Chondrocyte (in vitro differentiated cells): ENCODE measurements around the gene NIT1. TPM values are rescaled to one million over a fixed set of nuclear protein-coding genes. Genes with fewer than 3 reads are reported as not detected.

Source experiments
- DNase-seq: peaks from one replicate; pipeline ENCODE4 v3.0.0; 2021; ENCODE audit warnings: mixed read lengths, low spot score
- H3K27ac Mint-ChIP-seq: one replicate; pipeline ENCODE4 v1.8.0; 2021; ENCODE audit warnings: mild to moderate bottlenecking, moderate library complexity, mixed read lengths; ENCODE audit not compliant: unreplicated experiment
- H3K27me3 Mint-ChIP-seq: 2 replicates; pipeline ENCODE4 v1.8.0; 2021; ENCODE audit warnings: low read depth, mixed read lengths
- H3K36me3 Mint-ChIP-seq: 2 replicates; pipeline ENCODE4 v1.8.0; 2021; ENCODE audit warnings: low read depth, mixed read lengths
- H3K4me1 Mint-ChIP-seq: 2 replicates; pipeline ENCODE4 v1.8.0; 2021; ENCODE audit warnings: low read depth, mild to moderate bottlenecking, mixed read lengths
- H3K4me3 Mint-ChIP-seq: one replicate; pipeline ENCODE4 v1.8.0; 2021; ENCODE audit warnings: mild to moderate bottlenecking, moderate library complexity, mixed read lengths; ENCODE audit not compliant: unreplicated experiment
- H3K9me3 Mint-ChIP-seq: 2 replicates; pipeline ENCODE4 v1.8.0; 2021; ENCODE audit warnings: low read depth, mixed read lengths
- CTCF ChIP-seq: fragments of 200-600 bp; sonication (generic); IDR thresholded peaks from 2 replicates; pipeline ENCODE4 v1.5.0; 2021; ENCODE audit warnings: antibody characterized with exemption, mild to moderate bottlenecking, moderate library complexity
- total RNA-seq: library from RNA; stranded (reverse); gene quantifications from 3 replicates; pipeline ENCODE4 v1.2.1, GENCODE V29; 2021

Gene NIT1
- total RNA-seq, 1 donor from 2014 or later = 27.6 TPM

DNA sequence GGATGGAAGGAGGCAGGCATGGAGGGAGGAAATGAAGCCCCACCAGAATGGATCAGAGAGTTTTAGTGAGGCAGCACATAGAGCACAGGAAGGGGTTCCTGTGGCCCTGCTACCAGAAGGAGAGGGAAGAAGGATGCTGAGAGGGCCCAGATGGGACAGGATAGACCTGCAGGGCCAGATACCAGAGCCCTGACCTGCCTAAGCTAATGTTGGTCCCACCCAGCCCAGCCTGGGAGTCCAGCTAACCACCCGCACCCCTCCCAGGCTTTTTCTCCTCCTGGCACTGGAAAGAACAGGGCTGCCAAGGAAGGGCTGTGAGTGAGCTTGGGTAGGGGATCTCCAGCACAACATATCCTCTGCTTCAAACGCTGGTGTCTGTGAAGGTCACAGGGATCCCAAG is 35.4 kb upstream of the NIT1 start:
- H3K4me1 Mint-ChIP-seq = peaks cover 38% of the 10 kb centered on the region
- no peak overlapping the region for H3K27ac Mint-ChIP-seq
- no peaks in the 10 kb centered on the region for H3K9me3 Mint-ChIP-seq
- no peaks in the 10 kb centered on the region for H3K27me3 Mint-ChIP-seq
- no peak for TF ChIP-seq CTCF
- no peak overlapping the region for H3K4me3 Mint-ChIP-seq
- DNase-seq = no peak
- no peaks in the 10 kb centered on the region for H3K36me3 Mint-ChIP-seq

DNA sequence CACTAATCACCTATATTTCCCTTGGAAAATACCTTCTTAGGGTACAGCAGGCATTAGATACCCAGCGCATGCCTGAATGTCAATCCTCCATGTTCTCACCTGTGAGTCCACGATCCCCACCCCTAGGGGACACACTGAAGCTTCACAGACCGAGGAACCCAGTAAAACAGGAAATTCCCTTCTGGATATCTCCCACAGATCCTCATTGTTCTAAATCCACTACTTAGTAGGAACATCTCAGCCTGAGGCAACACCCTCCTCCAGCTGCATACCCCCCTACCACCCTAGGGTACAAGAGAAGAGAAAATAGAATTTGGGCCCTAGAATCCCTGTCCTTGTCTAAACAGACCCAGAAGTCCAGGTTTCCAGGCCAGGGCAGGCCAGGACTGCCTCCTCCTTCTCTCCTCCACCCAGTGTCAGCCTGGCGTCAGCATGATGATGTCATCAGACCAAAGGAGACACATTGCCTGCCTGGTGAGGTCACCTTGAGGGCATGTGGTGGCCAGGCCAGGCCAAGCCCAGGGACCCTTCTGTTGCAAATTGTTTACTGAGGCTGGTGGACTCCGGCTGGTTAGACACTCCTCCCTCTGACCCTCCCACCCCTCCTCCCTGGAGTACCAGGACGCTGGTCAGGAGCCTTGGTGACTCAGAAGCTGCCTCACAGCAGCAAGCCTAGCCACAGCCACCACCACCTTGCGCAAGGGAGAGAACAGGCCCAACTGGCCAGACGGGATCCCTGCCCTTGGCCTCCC is 34.7 kb upstream of the NIT1 start:
- no peak for TF ChIP-seq CTCF
- DNase-seq = no peak
- peaks cover 38% of the 10 kb centered on the region for H3K4me1 Mint-ChIP-seq
- H3K4me3 Mint-ChIP-seq = no peak overlapping the region
- no peaks in the 10 kb centered on the region for H3K9me3 Mint-ChIP-seq
- no peaks in the 10 kb centered on the region for H3K36me3 Mint-ChIP-seq
- H3K27me3 Mint-ChIP-seq = no peaks in the 10 kb centered on the region
- peak overlapping the region; percentile 58 for H3K27ac Mint-ChIP-seq

GRCh38 chr1:161083748-161084596 is 33.9 kb upstream of the NIT1 start:
- Mint-ChIP-seq H3K9me3 (no peaks in the 10 kb centered on the region), H3K36me3 (no peaks in the 10 kb centered on the region), H3K27me3 (no peaks in the 10 kb centered on the region), H3K4me3 (no peak overlapping the region), H3K4me1 (peaks cover 38% of the 10 kb centered on the region), H3K27ac (peak overlapping the region; percentile 58)
- DNase-seq = peak; percentile 1
- TF ChIP-seq CTCF = no peak

GRCh38 chr1:161084597-161084988 is 33.3 kb upstream of the NIT1 start:
- peak; percentile 39 for DNase-seq
- Mint-ChIP-seq H3K4me1 (peaks cover 38% of the 10 kb centered on the region), H3K9me3 (no peaks in the 10 kb centered on the region), H3K27me3 (no peaks in the 10 kb centered on the region), H3K4me3 (no peak overlapping the region), H3K27ac (no peak overlapping the region), H3K36me3 (no peaks in the 10 kb centered on the region)
- TF ChIP-seq CTCF = no peak

GRCh38 chr1:161085165-161085564 is 32.7 kb upstream of the NIT1 start:
- H3K4me1 Mint-ChIP-seq = peaks cover 36% of the 10 kb centered on the region
- TF ChIP-seq CTCF = no peak
- H3K9me3 Mint-ChIP-seq = no peaks in the 10 kb centered on the region
- no peaks in the 10 kb centered on the region for H3K27me3 Mint-ChIP-seq
- no peak overlapping the region for H3K4me3 Mint-ChIP-seq
- H3K36me3 Mint-ChIP-seq = no peaks in the 10 kb centered on the region
- H3K27ac Mint-ChIP-seq = peak overlapping the region; percentile 32
- peak; percentile 55 for DNase-seq
